HG02642 (cell line): Measurements from ENCODE around the gene GUCY1B1.

ENCODE experiments used
- ATAC-seq: cut with Tn5 transposase; IDR thresholded peaks from one replicate; pipeline ENCODE4 v1.9.1; 2021; ENCODE audit warnings: mild to moderate bottlenecking; ENCODE audit not compliant: unreplicated experiment, poor library complexity

The GUCY1B1 gene

DNA sequence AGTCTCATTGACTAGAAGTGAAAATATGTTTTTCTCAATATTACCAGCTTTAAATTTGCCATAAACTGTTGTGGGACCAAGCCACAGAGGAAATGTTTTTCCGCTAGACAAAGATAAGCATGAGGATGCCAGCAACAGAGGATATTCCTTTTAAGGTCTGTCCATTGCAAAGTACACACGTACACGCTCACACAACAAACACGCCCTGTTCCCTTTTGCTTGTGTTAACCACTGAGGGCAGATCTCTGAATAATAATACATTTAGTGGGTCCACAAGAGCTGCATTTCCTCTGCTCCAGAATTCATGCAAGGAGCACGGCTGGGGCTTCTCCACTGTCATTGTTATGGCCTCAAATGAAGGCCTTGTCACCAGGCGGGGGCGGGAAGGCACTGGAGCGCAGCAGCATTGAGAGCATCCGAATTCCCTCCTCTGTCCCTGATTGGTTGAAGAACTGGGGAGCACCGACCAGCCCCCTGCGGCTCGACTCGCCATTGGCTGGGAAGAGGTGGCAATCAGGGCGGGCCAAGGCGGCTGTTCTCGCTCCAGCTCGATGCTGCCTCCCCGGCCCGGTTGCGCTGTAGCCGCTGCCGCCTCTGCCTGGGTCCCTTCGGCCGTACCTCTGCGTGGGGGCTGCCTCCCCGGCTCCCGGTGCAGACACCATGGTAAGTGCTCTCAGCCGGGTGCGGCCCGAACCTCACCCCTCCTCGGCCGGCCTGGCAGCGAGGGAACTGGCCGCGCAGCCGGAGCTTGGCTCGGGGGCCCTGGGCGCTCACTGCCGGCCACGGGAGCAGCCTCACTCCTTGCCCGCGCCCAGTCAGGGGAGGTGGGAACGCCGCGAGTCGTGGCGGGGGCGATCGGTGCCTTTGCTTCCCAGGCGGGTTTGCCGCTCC, at the start of gene GUCY1B1:
Gene GUCY1B1 (plus strand): TSS at position 541 of the 891 bp plus-strand sequence. CDS start 120 bp downstream, at position 661.
- peak; percentile 99 for ATAC-seq

GRCh38 chr4:155709918-155710317, 48.9 kb upstream of the GUCY1B1 start:
- ATAC-seq: no peak

- no peak for ATAC-seq
Observed at GRCh38 chr4:155711556-155711955, 47.3 kb upstream of the GUCY1B1 start.

GRCh38 chr4:155712846-155713245, 46.0 kb upstream of the GUCY1B1 start:
- ATAC-seq: no peak

- ATAC-seq: no peak
Observed at GRCh38 chr4:155713911-155714310, 44.9 kb upstream of the GUCY1B1 start.

- ATAC-seq: no peak
Observed at GRCh38 chr4:155722336-155722735, 36.5 kb upstream of the GUCY1B1 start.

GRCh38 chr4:155722816-155723499, 35.9 kb upstream of the GUCY1B1 start:
- no peak for ATAC-seq

DNA sequence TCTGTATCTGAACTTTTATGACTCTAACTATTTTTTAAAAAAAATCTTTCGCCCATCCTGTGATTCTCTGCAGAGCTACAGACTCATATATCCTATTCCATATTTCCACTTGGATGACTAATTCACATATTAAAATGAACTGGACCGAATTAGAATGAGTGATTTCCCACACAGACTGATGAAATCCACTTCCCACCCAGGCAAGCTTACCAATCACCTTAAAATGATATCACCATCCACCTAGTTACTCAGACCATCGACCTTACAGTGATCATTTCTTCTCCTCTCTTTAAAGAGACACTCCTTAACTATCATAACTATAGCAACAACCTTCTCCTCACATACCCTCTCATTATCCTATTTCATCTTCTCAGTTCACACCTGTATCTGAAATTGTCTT, 34.1 kb upstream of the GUCY1B1 start:
- no peak for ATAC-seq

- no peak for ATAC-seq
Observed at GRCh38 chr4:155734065-155734464, 24.8 kb upstream of the GUCY1B1 start.

- ATAC-seq: no peak
Observed at GRCh38 chr4:155734951-155735350, 23.9 kb upstream of the GUCY1B1 start.

DNA sequence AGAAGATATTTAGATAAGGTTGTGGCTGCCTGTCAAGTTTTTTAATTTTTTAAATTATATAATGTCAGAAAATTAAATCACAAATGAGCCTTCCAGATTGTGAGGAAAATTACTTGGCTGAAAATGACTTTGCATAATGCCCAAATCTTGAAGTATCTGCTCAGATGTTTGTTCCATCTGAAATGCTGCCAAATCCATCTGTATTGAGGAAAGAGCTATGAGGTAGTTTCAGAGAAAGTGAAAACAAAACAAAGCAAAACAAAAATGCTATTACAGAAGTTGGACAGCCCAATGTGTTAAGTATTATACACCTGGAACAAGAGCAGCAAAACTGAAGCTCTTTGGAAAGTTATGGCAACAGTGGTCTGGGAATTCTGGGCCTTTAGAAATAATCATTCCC, 23.3 kb upstream of the GUCY1B1 start:
- ATAC-seq: no peak

GRCh38 chr4:155738548-155738947, 20.3 kb upstream of the GUCY1B1 start:
- no peak for ATAC-seq

DNA sequence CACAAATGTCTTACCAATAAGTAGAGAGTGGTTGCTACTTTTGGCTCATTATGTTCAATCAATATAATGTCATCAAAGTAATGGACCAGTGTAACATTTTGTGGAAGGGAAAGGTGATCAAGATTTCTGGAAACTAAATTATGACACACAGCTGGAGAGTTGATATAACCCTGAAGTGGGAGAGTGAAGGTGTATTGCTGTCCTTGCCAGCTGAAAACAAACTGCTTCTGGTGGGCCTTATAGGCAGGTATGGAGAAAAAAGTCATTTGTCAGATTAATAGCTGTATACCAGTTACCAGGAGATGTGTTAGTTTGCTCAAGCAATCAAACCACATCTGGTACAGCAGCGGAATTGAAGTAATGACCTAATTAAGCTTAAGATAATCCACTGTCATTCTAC, 17.3 kb upstream of the GUCY1B1 start:
- ATAC-seq: no peak

GRCh38 chr4:155742310-155743015, 16.4 kb upstream of the GUCY1B1 start:
- ATAC-seq: no peak

GRCh38 chr4:155745984-155746383, 12.8 kb upstream of the GUCY1B1 start:
- ATAC-seq: no peak

- no peak for ATAC-seq
Observed at GRCh38 chr4:155748039-155748438, 10.8 kb upstream of the GUCY1B1 start.

- no peak for ATAC-seq
Observed at GRCh38 chr4:155749041-155749440, 9.8 kb upstream of the GUCY1B1 start.

GRCh38 chr4:155751569-155751968, 7.3 kb upstream of the GUCY1B1 start:
- ATAC-seq: no peak

DNA sequence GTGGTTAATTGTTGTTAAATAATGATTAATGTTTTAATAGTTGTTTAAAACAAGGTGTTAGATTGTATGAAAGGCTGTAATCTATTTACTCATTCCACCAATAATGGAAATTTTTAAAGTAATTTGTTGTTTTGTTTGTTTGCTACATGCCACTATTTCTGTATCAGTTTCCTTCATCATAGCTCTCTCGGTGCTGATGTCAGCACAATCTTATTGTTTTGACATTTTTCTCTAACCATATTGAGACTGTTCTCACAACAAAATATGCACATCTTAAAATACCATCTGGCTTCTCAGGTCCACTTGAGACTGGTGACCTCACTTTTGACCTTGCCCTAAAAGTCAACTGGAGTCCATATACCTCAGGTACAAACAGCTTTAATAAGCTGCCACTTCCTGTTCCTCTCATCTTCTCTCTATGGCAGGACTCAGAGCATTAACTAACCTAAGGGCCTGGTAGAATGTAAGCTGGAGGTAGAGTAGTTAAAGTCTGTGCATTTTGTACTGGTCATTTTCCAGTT, 1.0 kb upstream of the GUCY1B1 start:
- no peak for ATAC-seq

GRCh38 chr4:155759372-155760252, 791 bp downstream of the GUCY1B1 start:
- peak; percentile 23 for ATAC-seq
